GM18873 (cell line): ENCODE results near the gene ADCK2.
"Not testable (repeated sequence)": the region's sequence is repeated elsewhere in the genome, so short reads cannot be mapped to it uniquely, and the experiment has no call there.

Experiments
- ATAC-seq: cut with Tn5 transposase; IDR thresholded peaks from one replicate; pipeline ENCODE4 v1.9.1; 2021; ENCODE audit warnings: mild to moderate bottlenecking, moderate library complexity, moderate number of reproducible peaks; ENCODE audit not compliant: unreplicated experiment, low FRiP score

ADCK2 gene

DNA sequence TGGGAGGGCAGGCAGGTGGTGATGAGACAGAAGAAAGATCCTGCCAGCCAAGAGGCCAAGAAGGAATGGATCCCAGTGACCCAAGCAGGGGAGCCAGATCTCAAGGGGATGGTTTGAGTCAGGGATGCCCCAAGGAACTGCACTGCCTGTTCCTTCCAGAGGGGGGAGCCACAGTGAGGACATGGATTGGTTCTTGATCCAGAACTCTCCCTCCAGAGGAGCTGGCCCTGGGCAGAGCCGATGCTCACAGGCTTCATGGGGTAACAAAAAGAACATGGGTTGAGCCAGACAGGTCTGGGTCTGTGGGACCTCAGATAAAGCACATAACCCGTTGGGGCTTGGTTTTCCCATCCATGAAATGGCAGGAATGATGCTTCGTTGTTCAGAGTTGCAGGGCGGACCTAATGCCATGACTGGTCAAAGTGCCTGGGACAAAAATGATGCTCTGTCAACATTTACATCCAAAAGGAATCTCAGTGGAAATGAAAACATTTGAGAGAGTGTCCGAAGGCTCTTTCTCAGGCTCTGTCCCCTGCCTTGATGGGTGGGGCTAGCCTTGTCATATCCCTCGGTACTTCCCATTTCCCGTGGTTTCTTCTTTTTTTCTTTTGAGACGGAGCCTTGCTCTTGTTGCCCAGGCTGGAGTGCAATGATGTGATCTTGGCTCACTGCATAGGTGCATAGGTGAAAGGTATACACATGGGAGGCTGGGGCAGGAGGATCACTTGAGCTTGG lies 27.4 kb upstream of the ADCK2 start:
- ATAC-seq = no peak

GRCh38 chr7:140646931-140647647 lies 25.7 kb upstream of the ADCK2 start:
- peak; percentile 80 for ATAC-seq

DNA sequence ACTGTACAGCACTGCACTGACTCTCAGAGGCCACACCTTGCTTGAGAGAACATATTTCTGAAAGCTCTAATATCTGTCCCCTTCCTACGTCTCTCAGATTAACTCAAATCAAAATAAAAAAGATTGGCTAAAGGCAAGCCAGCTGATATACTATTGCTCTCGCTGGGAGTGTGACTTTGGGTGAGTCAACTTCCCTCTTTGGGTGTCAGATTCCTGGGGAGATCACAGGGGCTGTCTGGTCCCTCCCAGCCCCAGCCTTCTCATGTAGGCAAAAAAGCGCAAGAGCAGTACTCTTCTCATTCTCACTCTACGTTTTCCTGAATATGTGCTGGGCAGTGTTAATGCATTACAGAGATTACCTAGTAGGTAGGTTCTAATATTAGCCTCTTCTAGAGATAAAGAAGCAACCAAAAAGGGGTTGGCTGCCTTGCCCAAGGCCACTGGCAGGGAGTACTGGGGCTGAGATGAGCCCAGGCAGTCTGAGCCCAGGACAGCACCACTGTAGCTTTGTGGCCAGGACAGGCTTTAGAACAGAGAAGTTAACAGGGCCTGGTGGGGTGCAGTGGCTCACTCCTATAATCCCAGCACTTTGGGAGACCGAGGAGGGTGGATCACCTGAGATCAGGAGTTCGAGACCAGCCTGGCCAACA lies 23.1 kb upstream of the ADCK2 start:
- no peak for ATAC-seq

- ATAC-seq = no peak
These were observed 22.4 kb upstream of the ADCK2 start for GRCh38 chr7:140650367-140650766.

DNA sequence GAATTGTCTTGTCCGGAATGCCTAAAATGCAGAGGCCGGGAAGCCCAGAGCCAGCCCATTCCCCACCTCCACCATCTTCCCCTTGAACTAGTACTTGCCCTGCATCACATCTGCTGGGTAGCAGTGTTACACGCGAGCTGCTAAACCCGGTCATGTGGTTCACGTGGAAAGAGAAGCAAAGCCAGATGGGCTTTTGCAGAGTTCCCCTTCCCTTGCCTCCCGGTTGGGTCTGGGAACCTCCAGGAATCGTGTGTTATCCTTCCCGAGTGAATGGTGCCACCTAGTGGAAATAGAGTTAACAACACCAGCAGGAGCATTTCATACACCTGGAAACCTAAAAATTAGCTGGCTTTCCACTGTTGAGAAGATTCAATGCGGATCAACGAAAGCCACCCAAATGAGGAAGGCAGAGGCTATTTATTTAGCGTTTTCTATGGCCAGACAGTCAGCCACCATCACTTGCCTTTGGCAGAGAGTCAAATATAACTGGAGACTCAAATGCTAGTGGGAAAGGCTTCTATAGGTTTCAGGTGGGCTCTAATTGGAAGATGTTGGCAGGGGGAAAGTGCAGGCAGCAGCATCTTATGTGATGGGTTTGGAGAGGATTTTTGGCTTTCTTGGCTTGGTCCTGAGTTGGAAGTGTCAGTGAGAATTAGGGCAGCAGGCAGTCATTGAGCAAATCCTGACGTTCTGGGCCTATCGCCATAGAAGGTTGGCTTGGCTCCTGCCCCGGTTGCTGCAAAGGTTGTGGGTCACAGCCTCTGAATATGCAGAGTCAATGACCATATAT lies 19.2 kb upstream of the ADCK2 start:
- no peak for ATAC-seq

GRCh38 chr7:140654109-140654387 lies 18.7 kb upstream of the ADCK2 start:
- no peak for ATAC-seq

DNA sequence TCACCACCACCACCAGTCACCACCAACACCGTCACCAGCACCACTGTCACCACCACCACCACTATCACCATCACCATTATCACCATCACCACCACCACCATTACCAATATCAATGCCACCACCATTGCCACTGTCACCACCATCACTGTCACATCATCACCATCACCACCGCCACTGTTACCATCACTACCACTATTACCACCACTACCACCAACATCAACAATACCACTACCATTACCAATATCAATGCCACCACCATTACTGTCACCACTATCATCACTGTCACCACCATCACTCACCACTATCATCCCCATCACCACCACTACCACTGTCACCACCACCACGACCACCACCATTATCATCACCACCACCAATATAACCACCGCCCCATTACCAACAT lies 18.1 kb upstream of the ADCK2 start:
- ATAC-seq = no peak

DNA sequence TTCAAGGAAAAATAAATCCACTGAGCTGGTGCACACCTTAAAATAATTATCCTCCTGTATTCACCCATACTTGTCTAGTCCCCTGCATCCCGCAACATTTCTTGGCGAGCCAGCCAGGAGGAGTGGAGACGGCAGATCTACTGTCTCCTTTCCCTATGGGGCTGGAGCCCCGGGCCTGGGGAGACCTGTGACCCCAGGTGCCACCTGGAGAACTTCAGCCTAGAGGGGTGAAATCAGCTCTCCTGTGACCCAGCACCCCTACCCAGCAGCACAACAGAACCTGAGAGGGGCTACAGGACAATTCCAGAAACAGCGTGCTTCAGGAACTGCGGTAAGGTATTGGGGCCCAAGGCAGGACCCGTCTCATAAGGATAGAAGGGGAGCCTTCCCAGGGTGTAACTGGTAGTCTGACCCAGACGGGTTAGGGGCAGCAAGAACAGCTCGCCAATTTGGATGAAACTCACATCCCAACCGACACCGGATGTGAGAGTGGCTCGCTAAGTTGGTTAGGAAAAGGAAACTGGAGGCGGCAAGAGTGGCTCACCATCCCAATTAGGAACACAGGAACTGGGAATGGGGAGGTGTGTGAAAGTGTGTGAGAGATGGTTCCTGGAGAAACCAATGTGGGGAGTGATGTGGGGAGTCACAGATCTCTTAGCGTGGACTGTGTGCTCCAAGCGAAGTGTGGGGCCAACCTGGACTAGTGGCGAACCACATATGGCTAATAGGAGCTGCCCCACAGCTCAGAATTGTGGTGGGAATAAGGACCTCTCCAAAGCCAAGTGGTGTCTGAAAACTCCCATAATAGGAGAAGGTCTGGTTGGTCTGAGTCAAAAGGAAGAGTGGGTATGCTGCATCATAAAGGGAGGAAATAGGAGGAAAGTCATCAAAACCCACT lies 17.0 kb upstream of the ADCK2 start:
- ATAC-seq = no peak

DNA sequence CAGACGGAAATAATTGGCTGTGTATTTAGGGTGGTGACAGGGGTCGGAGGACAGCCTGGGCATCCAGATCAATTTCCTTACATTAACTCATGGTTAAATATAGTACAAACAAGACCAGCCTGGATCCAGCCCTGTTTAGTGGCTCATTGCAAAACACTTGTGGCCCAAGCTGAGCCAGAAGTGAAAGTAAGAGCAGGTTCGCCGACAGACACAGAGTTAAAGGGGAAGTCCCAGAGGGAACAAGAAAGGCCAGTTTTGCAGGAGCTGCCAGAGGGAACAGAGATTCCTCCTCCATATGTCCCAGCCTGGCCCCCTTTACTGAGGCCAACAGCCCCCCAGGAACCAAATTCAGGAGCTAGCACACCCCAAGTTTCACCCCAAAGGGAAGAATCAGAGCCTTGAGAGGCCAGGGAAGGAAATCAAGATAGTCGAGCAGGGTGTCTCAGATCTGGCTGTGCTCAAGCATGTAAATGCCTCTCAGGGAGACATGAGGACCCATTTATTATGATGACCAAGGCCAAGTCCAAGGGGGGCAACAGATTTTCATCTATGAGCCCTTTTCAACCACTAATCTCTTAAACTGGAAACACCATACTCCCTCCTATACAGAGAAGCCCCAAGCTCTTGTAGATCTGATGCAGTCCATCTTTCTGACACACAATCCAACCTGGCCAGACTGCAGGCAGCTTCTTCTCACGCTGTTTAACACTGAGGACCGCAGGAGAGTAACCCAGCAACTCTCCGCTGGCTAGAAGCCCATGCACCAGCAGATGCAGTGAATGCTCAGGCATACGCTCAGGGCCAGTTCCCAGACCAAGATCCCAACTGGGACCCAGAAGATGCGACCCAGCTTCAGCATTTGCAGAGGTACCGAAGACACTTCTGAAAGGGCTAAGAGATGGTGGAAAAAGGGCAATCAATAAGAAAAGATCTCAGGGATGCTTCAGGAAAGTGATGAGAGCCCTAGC lies 15.9 kb upstream of the ADCK2 start:
- peak; percentile 78 for ATAC-seq

- no peak for ATAC-seq
These were observed 14.9 kb upstream of the ADCK2 start for GRCh38 chr7:140657891-140658290.

- ATAC-seq = no peak
These were observed 12.9 kb upstream of the ADCK2 start for GRCh38 chr7:140659856-140660255.

DNA sequence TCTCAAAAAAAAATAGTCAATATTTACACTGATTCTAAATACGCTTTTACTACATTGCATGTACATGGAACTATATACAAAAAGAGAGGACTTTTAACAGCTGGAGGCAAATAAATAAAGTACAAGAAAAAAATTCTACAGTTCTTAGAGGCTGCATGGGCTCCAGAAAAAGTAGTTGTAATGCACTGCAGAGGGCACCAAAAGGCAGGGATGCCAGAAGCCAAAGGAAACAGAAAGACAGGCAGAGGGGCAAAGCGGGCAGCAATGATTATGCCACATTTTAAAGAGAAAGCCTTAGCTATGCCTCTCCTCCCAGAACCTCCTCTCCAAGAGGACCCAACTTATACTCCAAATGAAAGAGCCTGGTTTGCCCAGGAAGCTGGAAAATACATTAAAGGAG lies 11.6 kb upstream of the ADCK2 start:
- no peak for ATAC-seq

DNA sequence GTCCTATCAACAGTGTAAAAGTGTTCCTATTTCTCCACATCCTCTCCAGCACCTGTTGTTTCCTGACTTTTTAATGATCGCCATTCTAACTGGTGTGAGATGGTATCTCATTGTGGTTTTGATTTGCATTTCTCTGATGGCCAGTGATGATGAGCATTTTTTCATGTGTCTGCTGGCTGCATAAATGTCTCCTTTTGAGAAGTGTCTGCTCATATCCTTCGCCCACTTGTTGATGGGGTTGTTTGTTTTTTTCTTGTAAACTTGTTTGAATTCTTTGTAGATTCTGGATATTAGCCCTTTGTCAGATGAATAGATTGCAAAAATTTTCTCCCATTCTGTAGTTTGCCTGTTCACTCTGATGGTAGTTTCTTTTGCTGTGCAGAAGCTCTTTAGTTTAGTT lies 9.8 kb upstream of the ADCK2 start:
- not testable (repeated sequence) for ATAC-seq

DNA sequence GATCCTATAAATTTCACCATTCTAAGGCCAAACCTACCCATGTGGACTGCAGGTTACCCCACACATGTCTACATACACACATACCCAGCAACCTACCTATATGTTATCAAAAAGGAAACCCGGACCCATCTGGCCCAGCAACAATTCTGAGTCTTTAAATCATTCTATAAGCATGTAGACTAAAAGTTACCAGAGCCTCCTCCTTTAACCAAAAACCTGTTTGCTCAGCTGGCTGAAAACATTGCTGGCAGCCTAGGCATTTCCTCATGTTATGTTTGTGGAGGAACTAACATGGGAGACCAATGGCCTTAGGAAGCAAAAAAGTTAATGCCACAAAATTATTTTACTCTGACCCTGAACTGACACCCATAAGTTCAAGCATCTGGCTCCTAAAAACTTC lies 5.3 kb upstream of the ADCK2 start:
- no peak for ATAC-seq

GRCh38 chr7:140668641-140669040 lies 4.1 kb upstream of the ADCK2 start:
- ATAC-seq = no peak

DNA sequence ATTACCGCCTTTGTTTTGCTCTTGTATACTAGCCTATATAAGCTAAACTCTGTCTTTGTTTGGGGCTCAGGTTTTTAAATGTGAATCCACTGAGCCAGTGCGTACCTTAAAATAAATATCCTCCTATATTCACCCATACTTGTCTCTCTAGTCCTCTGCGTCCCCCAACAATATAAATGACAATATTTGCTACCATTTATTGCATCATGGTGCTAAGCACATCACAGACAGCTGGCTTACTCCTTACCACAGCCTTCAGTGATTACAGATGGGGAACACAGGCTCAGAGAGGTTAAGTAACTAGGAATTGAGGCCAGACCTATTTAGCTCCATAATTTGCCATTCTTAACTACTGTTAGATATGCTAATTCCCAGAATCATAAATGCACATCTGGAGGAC lies 3.4 kb upstream of the ADCK2 start:
- ATAC-seq = no peak

DNA sequence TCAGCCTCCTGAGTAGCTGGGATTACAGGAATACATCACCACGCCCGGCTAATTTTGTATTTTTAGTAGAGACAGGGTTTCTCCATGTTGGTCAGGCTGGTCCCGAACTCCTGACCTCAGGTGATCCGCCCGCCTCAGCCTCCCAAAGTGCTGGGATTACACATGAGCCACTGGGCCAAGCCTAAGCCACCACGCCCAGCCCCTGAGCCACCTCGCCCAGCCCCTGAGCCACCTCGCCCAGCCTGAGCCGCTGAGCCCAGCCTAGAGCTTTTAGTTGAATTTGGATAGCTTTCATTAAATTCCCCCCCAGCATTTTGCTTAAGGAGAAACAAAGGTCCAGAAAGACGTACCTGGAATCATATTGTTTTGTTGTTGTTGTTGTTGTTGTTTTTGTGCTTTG lies 2.9 kb upstream of the ADCK2 start:
- ATAC-seq = not testable (repeated sequence)

DNA sequence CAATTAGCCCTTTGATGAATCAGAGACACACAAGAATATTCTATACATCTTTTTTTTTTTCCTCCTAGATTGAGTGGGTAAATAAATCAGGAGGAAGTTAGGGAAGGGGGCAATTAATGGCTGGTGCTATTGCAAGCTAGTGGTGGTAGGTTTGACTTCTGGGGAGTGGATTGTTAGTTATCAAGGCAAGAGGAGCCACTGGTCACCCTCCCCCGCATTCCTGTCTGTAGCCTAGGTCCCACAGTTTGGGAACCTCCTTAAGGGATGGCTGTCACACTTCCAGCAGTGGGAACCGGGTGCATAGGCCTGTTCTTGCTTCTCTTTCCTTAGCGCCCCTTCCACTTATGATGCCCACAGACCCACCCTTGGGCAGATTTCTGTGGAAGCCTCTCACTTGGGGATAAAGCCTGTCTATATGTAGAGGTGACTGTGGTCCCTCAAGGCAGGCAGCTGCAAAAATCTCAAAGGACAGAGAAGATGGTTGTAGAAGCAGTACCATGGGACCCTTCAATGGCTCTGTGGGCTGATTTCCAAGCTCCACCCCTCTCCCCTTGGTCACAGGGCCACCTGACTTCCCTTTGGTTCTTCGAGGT lies 2.3 kb upstream of the ADCK2 start:
- ATAC-seq = no peak

GRCh38 chr7:140671966-140672365 lies 779 bp upstream of the ADCK2 start:
- no peak for ATAC-seq
